KMS-11 (cell line): ENCODE measurements around the gene KLHL11.
"Not testable (repeated sequence)": the region's sequence is repeated elsewhere in the genome, so short reads cannot be mapped to it uniquely, and the experiment has no call there.

Experiments
- H2AFZ ChIP-seq: fragments of 200-600 bp; sonication (generic); 2 replicates; pipeline ENCODE4 v1.6.1; 2016; ENCODE audit warnings: antibody characterized with exemption, mixed run types, low read depth
- H3K27ac ChIP-seq: fragments of 200-600 bp; sonication (generic); 2 replicates; pipeline ENCODE4 v1.6.1; 2016; ENCODE audit warnings: mild to moderate bottlenecking, mixed run types
- H3K27me3 ChIP-seq: fragments of 200-600 bp; sonication (generic); 2 replicates; pipeline ENCODE4 v1.6.1; 2017; ENCODE audit warnings: mild to moderate bottlenecking, low read depth, mixed run types, moderate library complexity; ENCODE audit not compliant: insufficient read depth
- H3K36me3 ChIP-seq: fragments of 200-600 bp; sonication (generic); 2 replicates; pipeline ENCODE4 v1.6.1; 2017; ENCODE audit warnings: mild to moderate bottlenecking, mixed run types; ENCODE audit not compliant: insufficient read depth
- H3K4me1 ChIP-seq: fragments of 200-600 bp; sonication (generic); 2 replicates; pipeline ENCODE4 v1.6.1; 2016; ENCODE audit warnings: mild to moderate bottlenecking, low read depth, mixed run types; ENCODE audit not compliant: poor library complexity, severe bottlenecking
- H3K4me2 ChIP-seq: fragments of 200-600 bp; sonication (generic); 2 replicates; pipeline ENCODE4 v1.7.0; 2016; ENCODE audit warnings: mild to moderate bottlenecking, mixed run types
- H3K4me3 ChIP-seq: fragments of 200-600 bp; sonication (generic); IDR thresholded peaks from 2 replicates; pipeline ENCODE4 v1.6.1; 2017; ENCODE audit warnings: low read depth, low read length, mixed read lengths; ENCODE audit not compliant: insufficient read depth
- H3K79me2 ChIP-seq: fragments of 200-600 bp; sonication (generic); 2 replicates; pipeline ENCODE4 v1.6.1; 2016; ENCODE audit warnings: low read depth, mixed run types; ENCODE audit not compliant: insufficient read depth
- H3K9ac ChIP-seq: fragments of 200-600 bp; sonication (generic); 2 replicates; pipeline ENCODE4 v1.6.1; 2016; ENCODE audit warnings: mild to moderate bottlenecking, mixed run types
- H4K20me1 ChIP-seq: fragments of 200-600 bp; sonication (generic); 2 replicates; pipeline ENCODE4 v1.6.1; 2016; ENCODE audit warnings: mild to moderate bottlenecking, mixed run types; ENCODE audit not compliant: insufficient read depth
- TF ChIP-seq, protein P1 (sequence below): fragments of 200-600 bp; sonication (generic); conservative IDR thresholded peaks from 2 replicates; pipeline ENCODE4 v1.6.1; 2017; ENCODE audit warnings: low read depth, mild to moderate bottlenecking, antibody characterized with exemption, low read length, moderate library complexity, mixed read lengths

KLHL11 gene

GRCh38 chr17:41835800-41836549 lies 29.2 kb downstream of the KLHL11 start, which contains the start of gene NT5C3B:
NT5C3B (minus strand) TSS chr17:41836232; CDS start chr17:41836193, 39 bp downstream.
- Histone ChIP-seq H3K79me2 (no peaks in the 10 kb centered on the region; the same call in 1 of the 2 replicates), H4K20me1 (no peaks in the 10 kb centered on the region), H3K27ac (peak within 1 kb of the TSS; percentile 8; the same call in 1 of the 2 replicates), H3K36me3 (no peaks in the 10 kb centered on the region; the same call in 1 of the 2 replicates), H3K4me3 (no peak within 1 kb of the TSS), H3K9ac (peak within 1 kb of the TSS; percentile 75), H3K27me3 (no peaks in the 10 kb centered on the region), H3K4me2 (peak within 1 kb of the TSS; percentile 99), H3K4me1 (peaks cover 17% of the 10 kb centered on the region), H2AFZ (peak within 1 kb of the TSS; percentile 100)
- TF ChIP-seq, protein P1, sequence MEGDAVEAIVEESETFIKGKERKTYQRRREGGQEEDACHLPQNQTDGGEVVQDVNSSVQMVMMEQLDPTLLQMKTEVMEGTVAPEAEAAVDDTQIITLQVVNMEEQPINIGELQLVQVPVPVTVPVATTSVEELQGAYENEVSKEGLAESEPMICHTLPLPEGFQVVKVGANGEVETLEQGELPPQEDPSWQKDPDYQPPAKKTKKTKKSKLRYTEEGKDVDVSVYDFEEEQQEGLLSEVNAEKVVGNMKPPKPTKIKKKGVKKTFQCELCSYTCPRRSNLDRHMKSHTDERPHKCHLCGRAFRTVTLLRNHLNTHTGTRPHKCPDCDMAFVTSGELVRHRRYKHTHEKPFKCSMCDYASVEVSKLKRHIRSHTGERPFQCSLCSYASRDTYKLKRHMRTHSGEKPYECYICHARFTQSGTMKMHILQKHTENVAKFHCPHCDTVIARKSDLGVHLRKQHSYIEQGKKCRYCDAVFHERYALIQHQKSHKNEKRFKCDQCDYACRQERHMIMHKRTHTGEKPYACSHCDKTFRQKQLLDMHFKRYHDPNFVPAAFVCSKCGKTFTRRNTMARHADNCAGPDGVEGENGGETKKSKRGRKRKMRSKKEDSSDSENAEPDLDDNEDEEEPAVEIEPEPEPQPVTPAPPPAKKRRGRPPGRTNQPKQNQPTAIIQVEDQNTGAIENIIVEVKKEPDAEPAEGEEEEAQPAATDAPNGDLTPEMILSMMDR: no peak

- no peak overlapping the region for H3K27ac ChIP-seq
- H3K9ac ChIP-seq: peak overlapping the region; percentile 75
- no peaks in the 10 kb centered on the region for H4K20me1 ChIP-seq
- peak overlapping the region; percentile 100 for H2AFZ ChIP-seq
- TF ChIP-seq, protein P1: no peak
- no peaks in the 10 kb centered on the region for H3K27me3 ChIP-seq
- no peak overlapping the region for H3K4me3 ChIP-seq
- peak overlapping the region; percentile 65 for H3K4me2 ChIP-seq
- peaks cover 17% of the 10 kb centered on the region for H3K4me1 ChIP-seq
- no peaks in the 10 kb centered on the region; the same call in 1 of the 2 replicates for H3K79me2 ChIP-seq
- no peaks in the 10 kb centered on the region; the same call in 1 of the 2 replicates for H3K36me3 ChIP-seq
Measured at GRCh38 chr17:41835214-41835799, 29.9 kb downstream of the KLHL11 start.

DNA sequence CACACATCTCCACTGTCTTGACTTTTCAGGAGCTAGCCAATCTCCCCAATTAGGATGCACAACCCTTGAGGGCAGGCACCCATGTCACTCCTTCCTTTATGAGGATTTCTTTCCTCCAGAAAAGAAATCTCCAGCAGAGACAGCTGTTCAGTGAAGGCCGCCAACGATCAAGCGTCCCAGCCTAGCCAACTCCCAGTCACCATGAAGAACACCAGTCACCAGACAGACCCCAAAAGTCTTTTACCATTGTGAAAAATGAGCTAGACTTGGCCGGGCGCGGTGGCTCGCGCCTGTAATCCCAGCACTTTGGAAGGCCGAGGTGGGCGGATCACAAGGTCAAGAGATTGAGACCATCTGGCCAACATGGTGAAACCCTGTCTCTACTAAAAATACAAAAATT lies 35.3 kb downstream of the KLHL11 start:
- H3K4me3 ChIP-seq, H3K36me3 ChIP-seq, H3K79me2 ChIP-seq, H3K9ac ChIP-seq, H2AFZ ChIP-seq, H3K27me3 ChIP-seq, H3K4me2 ChIP-seq, H3K4me1 ChIP-seq, H3K27ac ChIP-seq, H4K20me1 ChIP-seq: not testable (repeated sequence)

GRCh38 chr17:41825175-41825845 lies 39.9 kb downstream of the KLHL11 start:
- no peaks in the 10 kb centered on the region for H3K79me2 ChIP-seq
- no peaks in the 10 kb centered on the region for H3K36me3 ChIP-seq
- no peaks in the 10 kb centered on the region for H3K4me1 ChIP-seq
- H4K20me1 ChIP-seq: no peaks in the 10 kb centered on the region
- no peak overlapping the region for H3K4me3 ChIP-seq
- no peak overlapping the region for H3K27ac ChIP-seq
- TF ChIP-seq, protein P1: no peak
- no peak overlapping the region for H3K4me2 ChIP-seq
- no peak overlapping the region for H3K9ac ChIP-seq
- no peak overlapping the region for H2AFZ ChIP-seq
- H3K27me3 ChIP-seq: no peaks in the 10 kb centered on the region
